OCI-LY1 (cell line): ENCODE data around the gene RLN3.

ENCODE experiments used
- H2AFZ ChIP-seq: fragments of 200-600 bp; sonication (generic), shearing (Covaris generic); 2 replicates; pipeline ENCODE4 v1.6.0; 2014; ENCODE audit warnings: antibody characterized with exemption, mild to moderate bottlenecking, low read length
- H3F3A ChIP-seq: fragments of 200-600 bp; sonication (generic), shearing (Covaris generic); 2 replicates; pipeline ENCODE4 v1.6.0; 2014; ENCODE audit warnings: mild to moderate bottlenecking, antibody characterized with exemption, low read length, moderate library complexity; ENCODE audit not compliant: insufficient read depth
- H3K27ac ChIP-seq: fragments of 200-600 bp; sonication (generic); 2 replicates; pipeline ENCODE4 v1.5.1; 2014; ENCODE audit warnings: low read length, mixed run types, mild to moderate bottlenecking, low read depth; ENCODE audit not compliant: poor library complexity, severe bottlenecking
- H3K27me3 ChIP-seq: fragments of 200-600 bp; sonication (generic); 2 replicates; pipeline ENCODE4 v1.6.0; 2014; ENCODE audit warnings: antibody characterized with exemption, mild to moderate bottlenecking, low read length, moderate library complexity; ENCODE audit not compliant: insufficient read depth
- H3K36me3 ChIP-seq: fragments of 200-600 bp; sonication (generic); 2 replicates; pipeline ENCODE4 v1.6.1; 2014; ENCODE audit warnings: mild to moderate bottlenecking, antibody characterized with exemption, low read length, moderate library complexity, mixed read lengths; ENCODE audit not compliant: insufficient read depth
- H3K4me1 ChIP-seq: fragments of 200-600 bp; sonication (generic); 2 replicates; pipeline ENCODE4 v1.5.1; 2014; ENCODE audit warnings: mild to moderate bottlenecking, low read length, moderate library complexity; ENCODE audit not compliant: insufficient read depth, severe bottlenecking
- H3K4me2 ChIP-seq: fragments of 200-600 bp; sonication (generic), shearing (Covaris generic); 2 replicates; pipeline ENCODE4 v1.6.1; 2014; ENCODE audit warnings: low read length
- H3K4me3 ChIP-seq: fragments of 200-600 bp; sonication (generic); 2 replicates; pipeline ENCODE4 v1.5.1; 2014; ENCODE audit warnings: low read length, low read depth, mild to moderate bottlenecking, mixed read lengths; ENCODE audit not compliant: poor library complexity, severe bottlenecking
- H3K79me2 ChIP-seq: fragments of 200-600 bp; shearing (Covaris generic); 2 replicates; pipeline ENCODE4 v1.6.1; 2016; ENCODE audit warnings: mixed run types, low read length, mixed read lengths; ENCODE audit not compliant: insufficient read depth
- H3K9ac ChIP-seq: fragments of 200-600 bp; sonication (generic), shearing (Covaris generic); 2 replicates; pipeline ENCODE4 v1.6.1; 2014; ENCODE audit warnings: mild to moderate bottlenecking, low read length, mixed read lengths
- H3K9me2 ChIP-seq: fragments of 200-600 bp; sonication (generic), shearing (Covaris generic); 2 replicates; pipeline ENCODE4 v1.6.1; 2014; ENCODE audit warnings: low read depth, mild to moderate bottlenecking, low read length, mixed read lengths
- H3K9me3 ChIP-seq: fragments of 200-600 bp; shearing (Covaris generic); 2 replicates; pipeline ENCODE4 v1.6.1; 2014; ENCODE audit warnings: low read length, mixed read lengths
- H4K20me1 ChIP-seq: fragments of 200-600 bp; sonication (generic), shearing (Covaris generic); 2 replicates; pipeline ENCODE4 v1.6.0; 2016; ENCODE audit warnings: mild to moderate bottlenecking, low read length; ENCODE audit not compliant: insufficient read depth
- CTCF ChIP-seq: fragments of 200-600 bp; sonication (generic), shearing (Covaris generic); IDR thresholded peaks from 2 replicates; pipeline ENCODE4 v1.5.1; 2017; ENCODE audit warnings: mild to moderate bottlenecking, antibody characterized with exemption, low read length, moderate library complexity, mixed read lengths
- EZH2 ChIP-seq: fragments of 200-600 bp; sonication (generic), shearing (Covaris generic); IDR thresholded peaks from 2 replicates; pipeline ENCODE4 v1.8.0; 2017; ENCODE audit warnings: borderline replicate concordance, mixed run types, mild to moderate bottlenecking, antibody characterized with exemption, low read length, moderate library complexity, mixed read lengths

The RLN3 gene

GRCh38 chr19:13985771-13986347 is 42.1 kb upstream of the RLN3 start:
- peaks cover 3% of the 10 kb centered on the region; the same call in 1 of the 2 replicates for H3K36me3 ChIP-seq
- no peaks in the 10 kb centered on the region for H3K9me3 ChIP-seq
- peak overlapping the region; percentile 44 for H3K4me3 ChIP-seq
- H3K9ac ChIP-seq = peak overlapping the region; percentile 59
- H3K27ac ChIP-seq = peak overlapping the region; percentile 86
- H4K20me1 ChIP-seq = no peaks in the 10 kb centered on the region
- peaks cover 1% of the 10 kb centered on the region; the same call in 1 of the 2 replicates for H3K27me3 ChIP-seq
- H3K79me2 ChIP-seq = no peaks in the 10 kb centered on the region
- H3F3A ChIP-seq = no peaks in the 10 kb centered on the region; the same call in 1 of the 2 replicates
- no peaks in the 10 kb centered on the region for H3K9me2 ChIP-seq
- H3K4me2 ChIP-seq = peak overlapping the region; percentile 69
- TF ChIP-seq CTCF = no peak
- TF ChIP-seq EZH2 = no peak
- peaks cover 40% of the 10 kb centered on the region for H3K4me1 ChIP-seq
- no peak overlapping the region for H2AFZ ChIP-seq

- H3K4me1 ChIP-seq = peaks cover 39% of the 10 kb centered on the region
- H2AFZ ChIP-seq = no peak overlapping the region
- H4K20me1 ChIP-seq = no peaks in the 10 kb centered on the region
- TF ChIP-seq CTCF (no peak), EZH2 (no peak)
- peak overlapping the region; percentile 86 for H3K27ac ChIP-seq
- H3K27me3 ChIP-seq = no peaks in the 10 kb centered on the region; the same call in 1 of the 2 replicates
- H3K9me3 ChIP-seq = no peaks in the 10 kb centered on the region
- peak overlapping the region; percentile 69 for H3K4me2 ChIP-seq
- peak overlapping the region; percentile 65 for H3K9ac ChIP-seq
- no peaks in the 10 kb centered on the region for H3K9me2 ChIP-seq
- H3F3A ChIP-seq = no peaks in the 10 kb centered on the region; the same call in 1 of the 2 replicates
- H3K79me2 ChIP-seq = no peaks in the 10 kb centered on the region
- H3K36me3 ChIP-seq = peaks cover 3% of the 10 kb centered on the region; the same call in 1 of the 2 replicates
- H3K4me3 ChIP-seq = peak overlapping the region; percentile 44
Measured at GRCh38 chr19:13986348-13986904, 41.5 kb upstream of the RLN3 start.

GRCh38 chr19:13987101-13987890 is 40.7 kb upstream of the RLN3 start:
- H3F3A ChIP-seq = no peaks in the 10 kb centered on the region; the same call in 1 of the 2 replicates
- peak overlapping the region; percentile 86 for H3K27ac ChIP-seq
- H3K36me3 ChIP-seq = peaks cover 3% of the 10 kb centered on the region
- no peaks in the 10 kb centered on the region for H3K9me3 ChIP-seq
- no peaks in the 10 kb centered on the region; the same call in 1 of the 2 replicates for H3K27me3 ChIP-seq
- TF ChIP-seq CTCF (no peak), EZH2 (no peak)
- peak overlapping the region; percentile 44 for H3K4me3 ChIP-seq
- peaks cover 36% of the 10 kb centered on the region for H3K4me1 ChIP-seq
- no peaks in the 10 kb centered on the region for H3K9me2 ChIP-seq
- H4K20me1 ChIP-seq = no peaks in the 10 kb centered on the region
- H3K9ac ChIP-seq = peak overlapping the region; percentile 65
- no peaks in the 10 kb centered on the region for H3K79me2 ChIP-seq
- H3K4me2 ChIP-seq = peak overlapping the region; percentile 69
- no peak overlapping the region for H2AFZ ChIP-seq
